Heart left ventricle (tissue), 16 donors: Measurements from ENCODE around the gene SELENON. TPM values are rescaled to one million over a fixed set of nuclear protein-coding genes. Genes with fewer than 3 reads are reported as not detected.

Experiments
- ATAC-seq, 4 donors: fragments of 200-7000 bp; cut with Tn5 transposase; one replicate each; pipeline ENCODE4 v1.9.1; 2020 to 2022; ENCODE audit warnings: moderate library complexity in 4 of 4, mild to moderate bottlenecking in 3 of 4, moderate number of reproducible peaks in 1 of 4
- DNase-seq, 5 donors: peaks; one replicate each; pipeline ENCODE4 v3.0.0-alpha.2; 2020
- H3K27ac ChIP-seq, 12 donors: fragments of 200-600 bp; sonication (generic) in 4 of 12; one replicate each; pipeline versions ENCODE4 v1.5.0 to v1.8.0; 2016 to 2022; ENCODE audit warnings: mild to moderate bottlenecking in 2 of 12
- H3K27me3 ChIP-seq, 9 donors: fragments of 200-600 bp; sonication (generic) in 2 of 9; one replicate each; pipeline versions ENCODE4 v1.5.1 to v1.8.0; 2016 to 2022; ENCODE audit warnings: mild to moderate bottlenecking in 3 of 9
- H3K36me3 ChIP-seq, 9 donors: fragments of 200-600 bp; sonication (generic) in 2 of 9; one replicate each; pipeline versions ENCODE4 v1.5.0 to v1.8.0; 2018 to 2022; ENCODE audit warnings: mild to moderate bottlenecking in 2 of 9
- H3K4me1 ChIP-seq, 12 donors: fragments of 200-600 bp; sonication (generic) in 4 of 12; one replicate each; pipeline versions ENCODE4 v1.5.0 to v1.8.0; 2016 to 2022; ENCODE audit warnings: mild to moderate bottlenecking in 3 of 12
- H3K4me3 ChIP-seq, 12 donors: fragments of 200-600 bp; sonication (generic) in 4 of 12; one replicate each; pipeline versions ENCODE4 v1.5.0 to v1.8.0; 2017 to 2022; ENCODE audit warnings: mild to moderate bottlenecking in 9 of 12, moderate library complexity in 4 of 12
- H3K9me3 ChIP-seq, 12 donors: fragments of 200-600 bp; sonication (generic) in 4 of 12; one replicate each; pipeline versions ENCODE4 v1.5.0 to v1.8.0; 2016 to 2022; ENCODE audit warnings: mild to moderate bottlenecking in 1 of 12
- CTCF ChIP-seq, 12 donors: fragments of 200-600 bp; sonication (generic) in 4 of 12; IDR thresholded peaks; one replicate each; pipeline versions ENCODE4 v1.5.0 to v1.8.0; 2018 to 2022; ENCODE audit warnings: antibody characterized with exemption in 12 of 12, mild to moderate bottlenecking in 5 of 12
- POLR2A ChIP-seq, 2 donors: fragments of 450-650 bp; IDR thresholded peaks; one replicate each; pipeline ENCODE4 v1.6.1; 2017; ENCODE audit warnings: antibody characterized with exemption in 2 of 2, mild to moderate bottlenecking in 2 of 2, moderate library complexity in 2 of 2
- WGBS, 4 donors: extraction: QIAGEN DNeasy Blood & Tissue Kit in 2 of 4; methylation state at CpG; one replicate each; pipeline versions ENCODE4 v1.1.5 to v1.1.7; 2013 to 2018; 5-methylcytosine and 5-hydroxymethylcytosine counted together
- intact Hi-C, 10 donors: fragments of 100-400 bp; cut with DNase I; formaldehyde crosslinking; loops; one replicate each; pipeline versions ENCODE4 v1.11.1 to v1.14.2; 2022
- polyA plus RNA-seq, 2 donors: library from polyadenylated mRNA; stranded (reverse); fragments of 200-250 nt; gene quantifications; one replicate each; pipeline ENCODE4 v1.2.3, GENCODE V29; 2013
- total RNA-seq, 9 donors: library from RNA; depleted of rRNA in 2 of 9; stranded (reverse); fragments of >200 nt in 2 of 9; fragmentation: NEBNext Ultra II Directional in 3 of 9; extraction: Animal tissue kit (Norgen Biotek cat#: 25700) in 3 of 9; gene quantifications; one replicate each; pipeline versions ENCODE4 v1.1.0 to v1.2.4, GENCODE V29; 2016 to 2023
- donor health status: ischemic (EF 13 %, LVEDD 7.1; RV severe dilation, severe dysfunction).
- donor health status: healthy with polysubstance abuse.
- donor health status: DM: no; HTN: yes; CAD: no.
- donor health status: DM: no; HTN: no; CAD: no.
- donor health status: ischemic (EF 25% LVEDD 6.9; RV normal size, moderate dysfunction).
- donor health status: ischemic (EF 25% LVEDD 5.7; RV mildly dilated, moderate dysfunction).
- donor health status: healthy.
- donor health status: DM: yes; HTN: yes; CAD: no.
- donor health status: ischemic (EF 35%, LVEDD 5.7; RV mildly dilated, moderate dysfunction).
- donor health status: nonischemic (EF 11% LVEDD 7.7; RV severe dilation, severe dysfunction).
- donor health status: DM: yes; HTN: yes; CAD: no.
- donor health status: PGD.
- donor health status: ischemic (EF 29% LVEDD 5.4; RV normal size, mild dysfunction).
- donor health status: nonischemic (EF 23%, LVEDD 6.1; RV moderate dilation, normal function).

The SELENON gene
- total and polyA plus RNA-seq, 11 donors: 28.9 to 92.3 (median 48.5) TPM

GRCh38 chr1:25821112-25821476, 21.1 kb downstream of the SELENON start:
- intact Hi-C loops: loop anchor here in 3 of 10 donors (2.0 to 10.0 kb wide), 3 partner anchors 54 to 178 kb away; partner anchors contain the start of genes PAFAH2 (in 3 of the 3) and PAQR7 (in 1 of the 3)
- no peaks in the 10 kb centered on the region for H3K9me3 ChIP-seq
- DNase-seq: no peak
- WGBS, 4 donors: 16 to 34% (median 31%) methylated on average over 10 of the region's 10 CpGs
- H3K27me3 ChIP-seq: no peaks in the 10 kb centered on the region
- H3K4me1 ChIP-seq: peaks cover 0 to 67% (median 34%) of the 10 kb centered on the region in 12 donors
- H3K36me3 ChIP-seq: peaks cover 0 to 31% (median 16%) of the 10 kb centered on the region in 9 donors
- no peak for ATAC-seq
- peak overlapping the region; percentile 74 to 98 (median 89) for H3K4me3 ChIP-seq
- TF ChIP-seq POLR2A (IDR thresholded peaks at IDR 0.05) (no peak), CTCF (IDR thresholded peaks at IDR 0.05) (no peak)
- peak overlapping the region in 11 of 12 donors; percentile 86 to 98 (median 94) for H3K27ac ChIP-seq

DNA sequence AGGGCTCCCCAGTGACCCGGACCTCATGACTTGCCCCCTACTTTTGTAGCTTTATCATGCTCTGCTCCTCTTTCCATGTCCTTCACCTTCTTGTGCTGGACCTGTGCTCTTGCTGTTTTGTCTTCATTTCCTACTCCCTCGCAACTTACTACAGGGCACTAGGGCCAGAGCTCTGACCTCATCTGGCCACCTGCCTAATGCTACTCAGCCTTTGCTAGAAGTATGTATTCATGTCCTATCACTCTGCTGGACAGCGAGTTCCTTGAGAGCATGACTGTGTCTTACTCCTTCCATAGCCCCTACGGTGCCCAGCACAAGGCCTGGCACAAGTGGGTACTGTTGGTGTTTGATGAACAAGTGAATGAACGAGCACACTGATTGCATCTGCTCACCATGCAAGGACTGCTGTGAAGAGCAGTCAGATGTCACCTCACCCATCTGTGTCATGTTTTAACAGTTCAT, 21.7 kb downstream of the SELENON start:
- TF ChIP-seq CTCF (IDR thresholded peaks at IDR 0.05): no peak
- TF ChIP-seq POLR2A (IDR thresholded peaks at IDR 0.05): no peak
- H3K4me3 ChIP-seq: peak overlapping the region in 11 of 12 donors; percentile 84 to 98 (median 90)
- WGBS, 4 donors: 38 to 47% (median 43%) methylated on average over 5 of the region's 5 CpGs
- DNase-seq (no peak), ATAC-seq (peak in 3 of 4 donors; percentile 1 to 11 (median 5))
- H3K27ac ChIP-seq: peak overlapping the region in 9 of 12 donors; percentile 86 to 98 (median 94)
- H3K27me3 ChIP-seq: no peaks in the 10 kb centered on the region
- intact Hi-C loops: loop anchor here in 3 of 10 donors (2.0 to 10.0 kb wide), 3 partner anchors 53 to 177 kb away; partner anchors contain the start of genes PAFAH2 (in 3 of the 3) and PAQR7 (in 1 of the 3)
- peaks cover 0 to 67% (median 34%) of the 10 kb centered on the region in 12 donors for H3K4me1 ChIP-seq
- H3K36me3 ChIP-seq: peaks cover 0 to 31% (median 19%) of the 10 kb centered on the region in 9 donors
- no peaks in the 10 kb centered on the region for H3K9me3 ChIP-seq

- no peak for ATAC-seq
- no peaks in the 10 kb centered on the region for H3K9me3 ChIP-seq
- WGBS, 4 donors: 85 to 97% (median 93%) methylated on average over 2 of the region's 2 CpGs
- no peak for DNase-seq
- H3K27ac ChIP-seq: peak overlapping the region in 4 of 12 donors; percentile 0 to 49 (median 20)
- peaks cover 0 to 71% (median 56%) of the 10 kb centered on the region in 9 donors for H3K36me3 ChIP-seq
- H3K4me1 ChIP-seq: peaks cover 0 to 59% (median 20%) of the 10 kb centered on the region in 12 donors
- H3K27me3 ChIP-seq: no peaks in the 10 kb centered on the region
- intact Hi-C loops: loop anchor here in 2 of 10 donors (10.0 kb wide), 2 partner anchors 49 to 169 kb away; partner anchors contain the start of genes PAFAH2 (in 2 of the 2) and PAQR7 (in 1 of the 2)
- no peak for TF ChIP-seq POLR2A (IDR thresholded peaks at IDR 0.05)
- TF ChIP-seq CTCF (IDR thresholded peaks at IDR 0.05): no peak
- no peak overlapping the region for H3K4me3 ChIP-seq
Measured at GRCh38 chr1:25825605-25826004, 25.6 kb downstream of the SELENON start.

- H3K4me1 ChIP-seq: peaks cover 0 to 50% (median 12%) of the 10 kb centered on the region in 12 donors
- intact Hi-C loops: loop anchor here in 2 of 10 donors (10.0 kb wide), 2 partner anchors 48 to 168 kb away; partner anchors contain the start of genes PAFAH2 (in 2 of the 2) and PAQR7 (in 1 of the 2)
- 92 to 99% (median 95%) methylated on average over 7 to 10 of the region's 10 CpGs for WGBS, 4 donors
Measured at GRCh38 chr1:25826571-25826970, 26.6 kb downstream of the SELENON start.

More at GRCh38 chr1:25826571-25826970, 26.6 kb downstream of the SELENON start:
- DNase-seq (no peak), ATAC-seq (no peak)
- TF ChIP-seq POLR2A (IDR thresholded peaks at IDR 0.05): no peak
- no peak for TF ChIP-seq CTCF (IDR thresholded peaks at IDR 0.05)
- no peaks in the 10 kb centered on the region for H3K9me3 ChIP-seq
- no peak overlapping the region for H3K4me3 ChIP-seq
- H3K27me3 ChIP-seq: no peaks in the 10 kb centered on the region
- H3K36me3 ChIP-seq: peaks cover 0 to 81% (median 66%) of the 10 kb centered on the region in 9 donors
- no peak overlapping the region for H3K27ac ChIP-seq
